Hepatocyte (in vitro differentiated cells): Measurements from ENCODE around the gene TOX3.

Experiments
- EZH2phosphoT487 ChIP-seq: fragments of 200-600 bp; sonication (generic); IDR thresholded peaks from one replicate; pipeline ENCODE4 v1.6.1; 2018; ENCODE audit warnings: antibody characterized with exemption, mild to moderate bottlenecking, low read depth, moderate library complexity; ENCODE audit not compliant: unreplicated experiment, severe bottlenecking
- TF ChIP-seq, protein P1 (sequence below): fragments of 200-600 bp; sonication (generic); IDR thresholded peaks from 2 replicates; pipeline ENCODE4 v1.5.1; 2016; ENCODE audit warnings: antibody characterized with exemption, mild to moderate bottlenecking; ENCODE audit not compliant: poor library complexity

DNA sequence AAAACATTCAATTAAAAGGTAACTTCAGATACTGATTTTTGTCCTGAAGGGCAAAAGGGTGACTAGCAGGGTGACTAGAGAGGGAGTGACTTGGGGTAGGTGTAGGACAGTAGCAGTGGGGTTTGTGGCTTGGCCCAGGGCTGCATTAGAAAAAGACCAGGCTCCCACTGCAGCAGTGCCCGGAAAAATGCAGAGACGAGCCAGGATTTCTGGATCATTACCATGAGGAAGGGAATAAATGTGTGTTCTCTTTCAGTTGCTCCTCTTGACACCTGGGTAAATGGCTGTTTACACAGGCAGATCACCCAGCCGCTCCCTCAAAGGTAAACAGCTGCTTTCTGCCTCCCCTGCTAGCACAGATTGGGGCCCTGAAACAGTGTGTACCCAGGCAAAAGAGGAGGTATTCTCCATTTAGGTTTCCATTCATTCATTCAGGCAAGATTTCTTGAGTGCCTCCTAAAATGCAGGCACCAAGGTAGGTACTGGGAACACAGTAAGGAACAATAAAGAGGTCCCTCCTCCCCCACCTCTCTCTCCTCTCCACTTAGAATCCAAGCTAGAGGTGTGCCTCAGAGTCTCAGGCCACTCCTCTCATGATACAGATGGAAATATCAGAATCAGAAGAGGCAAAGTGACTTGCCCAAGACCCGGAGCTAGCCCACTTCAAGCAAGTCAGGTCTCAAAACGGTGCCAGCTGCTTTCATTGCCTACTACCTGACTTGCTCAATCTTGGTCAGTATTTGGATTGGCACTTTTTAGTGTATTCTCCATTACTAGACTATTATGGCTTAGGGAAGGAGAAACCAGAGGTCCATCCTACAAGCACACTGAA lies 15.2 kb upstream of the TOX3 start:
- TF ChIP-seq, protein P1, sequence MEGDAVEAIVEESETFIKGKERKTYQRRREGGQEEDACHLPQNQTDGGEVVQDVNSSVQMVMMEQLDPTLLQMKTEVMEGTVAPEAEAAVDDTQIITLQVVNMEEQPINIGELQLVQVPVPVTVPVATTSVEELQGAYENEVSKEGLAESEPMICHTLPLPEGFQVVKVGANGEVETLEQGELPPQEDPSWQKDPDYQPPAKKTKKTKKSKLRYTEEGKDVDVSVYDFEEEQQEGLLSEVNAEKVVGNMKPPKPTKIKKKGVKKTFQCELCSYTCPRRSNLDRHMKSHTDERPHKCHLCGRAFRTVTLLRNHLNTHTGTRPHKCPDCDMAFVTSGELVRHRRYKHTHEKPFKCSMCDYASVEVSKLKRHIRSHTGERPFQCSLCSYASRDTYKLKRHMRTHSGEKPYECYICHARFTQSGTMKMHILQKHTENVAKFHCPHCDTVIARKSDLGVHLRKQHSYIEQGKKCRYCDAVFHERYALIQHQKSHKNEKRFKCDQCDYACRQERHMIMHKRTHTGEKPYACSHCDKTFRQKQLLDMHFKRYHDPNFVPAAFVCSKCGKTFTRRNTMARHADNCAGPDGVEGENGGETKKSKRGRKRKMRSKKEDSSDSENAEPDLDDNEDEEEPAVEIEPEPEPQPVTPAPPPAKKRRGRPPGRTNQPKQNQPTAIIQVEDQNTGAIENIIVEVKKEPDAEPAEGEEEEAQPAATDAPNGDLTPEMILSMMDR = no peak
- TF ChIP-seq EZH2phosphoT487 = no peak
